CD4-positive, alpha-beta T cell treated with Interleukin-2 at 100 ng/mL for 4 hours (primary cell): ENCODE results near the gene TGFBR2.

ENCODE experiments used
- DNase-seq: peaks from one replicate; pipeline ENCODE4 v3.0.0-alpha.2; 2020; ENCODE audit warnings: low spot score

The TGFBR2 gene

DNA sequence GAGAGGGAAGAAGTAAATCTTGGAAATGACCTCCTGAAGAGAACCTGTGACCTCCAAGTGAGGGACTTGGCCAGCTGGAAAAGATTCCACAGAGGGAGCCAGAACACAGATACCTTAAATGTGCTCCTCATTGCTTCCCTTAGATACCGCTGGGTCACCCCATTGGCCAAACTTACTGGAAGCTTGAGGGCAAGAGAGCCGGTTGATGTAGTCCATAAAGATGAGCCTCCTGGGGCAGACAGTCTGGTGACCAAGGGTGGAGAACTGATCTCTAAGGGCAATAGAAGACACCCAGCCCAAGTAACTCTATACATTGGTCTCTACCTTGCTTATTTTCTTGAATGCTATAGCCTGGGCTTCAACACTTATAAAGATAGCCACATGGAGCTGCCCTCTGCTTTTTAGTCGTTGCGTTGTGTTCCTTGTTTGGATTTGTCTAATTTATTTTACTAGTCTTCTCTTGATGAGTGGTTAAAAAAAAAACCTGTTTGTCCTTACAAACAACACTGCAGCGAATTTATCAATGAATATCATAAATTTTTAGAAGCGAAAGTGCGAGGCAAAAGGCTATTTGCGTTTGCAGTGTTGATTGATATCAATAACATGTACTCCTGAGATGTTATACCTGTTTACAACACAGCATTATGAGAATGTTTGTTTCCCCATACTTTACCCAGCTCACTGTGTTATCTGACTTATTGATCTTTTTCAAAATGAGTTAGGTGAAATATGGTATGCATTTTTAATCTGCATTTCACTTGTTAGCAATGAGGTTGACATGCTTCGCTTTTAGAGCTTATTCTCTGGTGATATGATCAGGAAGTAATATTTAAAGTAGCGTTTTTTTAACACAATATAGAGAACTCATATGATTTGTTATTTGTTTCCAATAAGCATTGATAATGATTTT is 31.2 kb downstream of the TGFBR2 start:
- no peak for DNase-seq

GRCh38 chr3:30638685-30639412 is 32.4 kb downstream of the TGFBR2 start:
- DNase-seq: no peak

GRCh38 chr3:30639937-30640336 is 33.5 kb downstream of the TGFBR2 start:
- DNase-seq: peak; percentile 53

GRCh38 chr3:30640851-30641250 is 34.5 kb downstream of the TGFBR2 start:
- DNase-seq: no peak

GRCh38 chr3:30641416-30642251 is 35.2 kb downstream of the TGFBR2 start:
- no peak for DNase-seq

GRCh38 chr3:30642849-30643361 is 36.5 kb downstream of the TGFBR2 start:
- no peak for DNase-seq

DNA sequence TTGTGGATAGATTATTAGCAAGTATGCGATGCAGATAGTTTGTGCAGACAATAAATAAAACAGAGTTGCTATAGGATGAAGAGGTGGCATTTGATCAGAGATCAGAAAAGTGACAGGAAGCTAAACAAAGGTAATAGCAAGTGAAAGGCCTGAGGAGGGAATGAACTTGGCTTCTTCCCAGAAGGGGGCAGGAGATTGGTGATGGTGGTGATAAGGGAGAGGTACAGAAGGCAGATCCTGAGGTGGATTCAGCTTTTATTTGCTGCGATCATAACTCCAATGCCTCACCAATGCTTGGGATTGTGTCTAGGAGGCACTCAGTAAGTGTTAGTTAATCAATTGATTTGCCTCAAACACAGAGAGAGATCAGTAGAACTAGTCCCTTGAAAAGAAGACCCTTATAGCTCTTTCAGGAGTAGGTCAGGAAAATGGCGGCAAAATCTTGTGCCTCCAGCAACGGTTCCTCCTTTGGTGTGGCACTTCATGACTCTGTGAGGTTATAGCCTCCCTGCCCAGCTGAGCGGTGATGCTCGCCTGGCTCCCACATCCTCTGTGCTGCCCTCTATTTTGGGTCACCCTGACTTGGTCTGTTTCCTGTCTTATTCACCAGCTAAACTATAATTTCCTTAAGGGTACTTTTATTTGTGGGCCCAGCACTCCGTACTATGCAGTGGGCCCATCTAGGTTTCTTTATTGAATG is 37.5 kb downstream of the TGFBR2 start:
- DNase-seq: peak; percentile 61

DNA sequence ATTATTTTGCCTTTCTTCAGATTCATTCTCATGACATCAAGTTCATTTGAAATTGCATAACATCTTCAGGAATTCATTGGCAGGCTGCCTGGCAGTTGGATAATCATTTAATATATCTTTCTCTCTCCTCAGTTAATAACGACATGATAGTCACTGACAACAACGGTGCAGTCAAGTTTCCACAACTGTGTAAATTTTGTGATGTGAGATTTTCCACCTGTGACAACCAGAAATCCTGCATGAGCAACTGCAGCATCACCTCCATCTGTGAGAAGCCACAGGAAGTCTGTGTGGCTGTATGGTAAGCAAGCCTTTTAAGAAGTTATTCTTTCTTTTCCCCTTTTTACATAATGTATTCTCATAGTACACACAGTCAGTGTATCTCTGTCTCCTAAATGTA is 38.2 kb downstream of the TGFBR2 start:
- peak; percentile 73 for DNase-seq

- no peak for DNase-seq
Observed at GRCh38 chr3:30645077-30645476, 38.7 kb downstream of the TGFBR2 start.

DNA sequence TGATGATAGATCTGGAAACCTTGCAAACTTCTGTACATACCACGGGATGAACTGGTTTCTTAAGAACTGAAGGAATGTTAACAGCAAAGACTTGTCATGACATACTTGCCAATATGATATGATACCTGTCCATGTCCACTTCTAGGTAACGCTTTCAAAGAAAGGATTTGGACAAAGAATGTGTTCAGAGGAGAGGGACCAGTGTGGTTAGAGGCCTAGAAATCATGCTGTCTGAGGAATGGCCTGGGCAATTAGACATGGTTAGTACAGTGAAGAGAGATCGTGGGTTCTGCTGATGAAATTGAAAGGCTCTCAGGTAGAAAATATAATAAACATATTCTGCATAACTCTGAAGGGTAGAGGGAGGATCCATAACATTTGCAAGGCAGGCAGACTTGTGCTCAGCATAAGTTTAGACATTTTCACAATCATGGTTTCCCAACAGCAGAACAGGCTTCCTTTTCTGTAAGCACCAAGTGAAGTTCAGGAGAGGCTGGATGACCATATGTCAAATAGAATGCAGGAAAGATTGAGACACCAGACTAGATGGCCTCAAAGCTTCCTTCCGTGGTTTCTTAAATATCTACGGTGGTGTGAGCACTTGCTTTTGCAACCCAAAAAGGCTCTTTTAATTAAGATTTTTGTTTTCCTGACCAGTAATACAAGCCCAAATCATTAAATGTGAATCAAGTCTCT is 39.9 kb downstream of the TGFBR2 start:
- DNase-seq: no peak

- no peak for DNase-seq
Observed at GRCh38 chr3:30646961-30647752, 40.8 kb downstream of the TGFBR2 start.

DNA sequence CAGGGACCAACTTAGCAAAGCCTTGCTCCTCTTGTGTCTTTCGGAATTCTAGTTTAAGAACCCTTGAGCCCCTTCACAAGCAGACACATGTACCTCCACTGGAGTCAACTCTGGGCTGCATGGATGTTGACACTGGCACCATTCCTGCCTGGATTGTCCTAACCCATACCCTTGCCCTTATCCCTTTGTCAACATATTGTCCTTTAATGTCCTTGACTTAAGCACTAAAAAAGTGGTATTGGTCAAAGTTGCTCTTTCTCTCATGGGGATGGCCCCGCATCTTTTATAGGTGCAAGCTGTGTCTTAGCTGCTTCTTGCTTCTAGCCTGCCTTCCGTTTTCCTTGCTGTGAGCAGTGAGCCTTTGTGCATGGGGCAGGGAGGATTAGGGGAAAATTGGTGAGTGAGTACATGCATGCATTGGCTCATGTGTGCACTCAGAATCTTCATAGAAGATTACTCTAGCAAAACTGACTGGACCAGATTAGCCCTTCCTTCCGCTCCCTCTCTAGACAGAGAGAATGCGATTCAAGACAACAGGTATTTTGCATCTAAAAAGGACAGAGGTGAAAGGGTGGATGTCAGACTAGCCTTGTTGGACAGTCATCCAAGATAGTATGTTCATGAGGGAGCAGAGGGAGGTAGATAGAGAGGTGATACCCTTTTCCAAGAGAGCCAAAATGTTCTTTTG is 42.4 kb downstream of the TGFBR2 start:
- DNase-seq: no peak

DNA sequence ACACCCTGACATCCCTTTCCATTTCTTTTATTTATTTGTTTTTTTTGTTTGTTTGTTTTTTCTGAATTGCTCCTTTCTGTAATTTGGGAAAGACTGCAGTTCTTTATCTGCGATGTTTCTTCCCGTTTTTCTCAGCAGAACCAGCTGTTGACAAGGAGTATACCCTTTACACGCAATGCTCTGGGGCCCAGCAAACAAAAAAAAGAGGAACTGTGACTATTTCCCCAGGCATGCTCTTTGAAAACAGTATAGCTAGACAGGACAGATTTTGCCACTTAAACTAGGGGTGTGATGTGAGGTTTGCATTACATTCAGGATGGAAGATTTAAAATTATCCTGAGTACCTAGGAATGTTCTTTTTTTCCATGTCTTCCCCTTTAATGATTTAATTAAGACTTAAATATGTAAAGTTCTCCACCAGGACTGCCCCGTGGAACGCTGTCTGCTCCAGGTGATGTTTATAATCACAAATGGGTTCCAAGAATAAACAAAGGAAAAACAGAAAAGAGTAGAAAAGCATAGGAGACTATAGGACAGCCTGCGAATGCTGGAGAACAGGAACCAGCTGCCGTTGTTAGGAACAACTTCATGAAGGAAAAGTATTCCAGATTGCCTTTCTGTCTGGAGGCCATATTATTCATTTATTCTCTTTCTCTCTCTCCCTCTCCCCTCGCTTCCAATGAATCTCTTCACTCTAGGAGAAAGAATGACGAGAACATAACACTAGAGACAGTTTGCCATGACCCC is 43.3 kb downstream of the TGFBR2 start:
- DNase-seq: no peak

- DNase-seq: no peak
Observed at GRCh38 chr3:30650348-30650995, 44.1 kb downstream of the TGFBR2 start.

- DNase-seq: no peak
Observed at GRCh38 chr3:30654269-30654668, 47.9 kb downstream of the TGFBR2 start.

GRCh38 chr3:30655187-30655812 is 48.9 kb downstream of the TGFBR2 start:
- peak; percentile 67 for DNase-seq

DNA sequence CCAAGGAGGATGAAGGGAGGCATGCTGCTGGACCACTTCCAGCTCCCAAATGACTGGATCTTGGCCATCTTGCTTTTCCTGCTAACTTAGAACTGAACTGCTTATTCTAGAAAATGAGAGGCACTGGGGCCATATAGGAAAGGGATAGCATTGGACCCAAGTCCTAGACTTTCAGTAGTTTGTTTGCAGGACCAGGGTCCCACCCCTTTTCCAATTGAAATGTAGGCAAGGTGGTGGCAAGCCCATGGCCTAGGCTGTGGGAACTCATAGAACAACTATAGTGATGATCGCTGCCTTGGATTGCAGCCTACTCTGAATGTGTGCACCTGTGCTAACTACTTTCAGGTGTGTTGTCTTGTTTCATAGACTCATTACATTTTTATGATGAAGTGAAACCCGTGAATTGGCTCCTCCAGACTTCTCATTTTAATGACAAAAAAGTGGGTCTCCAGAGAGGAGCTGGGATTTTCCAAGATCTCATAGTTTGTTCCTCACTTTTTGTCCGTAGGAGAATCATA is 50.3 kb downstream of the TGFBR2 start:
- DNase-seq: no peak
